ENCODE measurements around the gene CEMIP. TPM values are rescaled to one million over a fixed set of nuclear protein-coding genes. Genes with fewer than 3 reads are reported as not detected.

CEMIP gene
- total RNA-seq, 2 donors from 2014 or later = 1.1 to 1.2 TPM

GRCh38 chr15:80924278-80924677, 145.1 kb downstream of the CEMIP start:
- no peak for TF ChIP-seq CTCF (IDR thresholded peaks at IDR 0.05)
- ATAC-seq (ENCODE audit: insufficient number of reproducible peaks, low FRiP score, low read depth) = no peak

GRCh38 chr15:80925597-80926059, 146.5 kb downstream of the CEMIP start:
- Histone ChIP-seq H3K36me3 (no peaks in the 10 kb centered on the region), H3K9me3 (no peaks in the 10 kb centered on the region), H3K4me1 (ENCODE audit: control insufficient read depth in 1 of 2, low read depth in 2 of 2) (peaks cover 0 to 4% of the 10 kb centered on the region in 2 donors), H3K27ac (no peak overlapping the region), H3K4me3 (no peak overlapping the region), H3K27me3 (replicated peaks; ENCODE audit: insufficient read depth) (no peaks in the 10 kb centered on the region)
- ATAC-seq (ENCODE audit: insufficient number of reproducible peaks, low FRiP score, low read depth) = no peak
- no peak for TF ChIP-seq CTCF (IDR thresholded peaks at IDR 0.05)
- DNase-seq (ENCODE audit: low spot score) = no peak

More at GRCh38 chr15:80924278-80924677, 145.1 kb downstream of the CEMIP start:
- Histone ChIP-seq H3K4me3 (no peak overlapping the region), H3K36me3 (no peaks in the 10 kb centered on the region), H3K27ac (no peak overlapping the region), H3K27me3 (replicated peaks; ENCODE audit: insufficient read depth) (no peaks in the 10 kb centered on the region), H3K4me1 (ENCODE audit: control insufficient read depth in 1 of 2, low read depth in 2 of 2) (peaks cover 0 to 4% of the 10 kb centered on the region in 2 donors), H3K9me3 (no peaks in the 10 kb centered on the region)
- no peak for DNase-seq (ENCODE audit: low spot score)

- H3K27me3 ChIP-seq (replicated peaks; ENCODE audit: insufficient read depth) = no peaks in the 10 kb centered on the region
- H3K4me1 ChIP-seq (ENCODE audit: control insufficient read depth in 1 of 2, low read depth in 2 of 2) = peaks cover 0 to 4% of the 10 kb centered on the region in 2 donors
- no peak overlapping the region for H3K27ac ChIP-seq
- H3K9me3 ChIP-seq = no peaks in the 10 kb centered on the region
- no peak for ATAC-seq (ENCODE audit: insufficient number of reproducible peaks, low FRiP score, low read depth)
- no peaks in the 10 kb centered on the region for H3K36me3 ChIP-seq
- DNase-seq (ENCODE audit: low spot score) = no peak
- H3K4me3 ChIP-seq = no peak overlapping the region
- TF ChIP-seq CTCF (IDR thresholded peaks at IDR 0.05) = no peak
Measured at GRCh38 chr15:80926126-80926525, 147.0 kb downstream of the CEMIP start.

- DNase-seq (ENCODE audit: low spot score) (no peak), ATAC-seq (ENCODE audit: insufficient number of reproducible peaks, low FRiP score, low read depth) (no peak)
- H3K27ac ChIP-seq = no peak overlapping the region
- H3K27me3 ChIP-seq (replicated peaks; ENCODE audit: insufficient read depth) = no peaks in the 10 kb centered on the region
- no peak overlapping the region for H3K4me3 ChIP-seq
- no peaks in the 10 kb centered on the region for H3K36me3 ChIP-seq
- TF ChIP-seq CTCF (IDR thresholded peaks at IDR 0.05) = no peak
- H3K9me3 ChIP-seq = no peaks in the 10 kb centered on the region
- H3K4me1 ChIP-seq (ENCODE audit: control insufficient read depth in 1 of 2, low read depth in 2 of 2) = peaks cover 0 to 22% of the 10 kb centered on the region in 2 donors
Measured at GRCh38 chr15:80929225-80929624, 150.1 kb downstream of the CEMIP start.

- H3K27me3 ChIP-seq (replicated peaks; ENCODE audit: insufficient read depth) = no peaks in the 10 kb centered on the region
- peaks cover 0 to 25% of the 10 kb centered on the region in 2 donors for H3K4me1 ChIP-seq (ENCODE audit: control insufficient read depth in 1 of 2, low read depth in 2 of 2)
- no peaks in the 10 kb centered on the region for H3K9me3 ChIP-seq
- TF ChIP-seq CTCF (IDR thresholded peaks at IDR 0.05) = no peak
- no peak overlapping the region for H3K4me3 ChIP-seq
- H3K27ac ChIP-seq = no peak overlapping the region
- no peaks in the 10 kb centered on the region for H3K36me3 ChIP-seq
- ATAC-seq (ENCODE audit: insufficient number of reproducible peaks, low FRiP score, low read depth) (no peak), DNase-seq (ENCODE audit: low spot score) (no peak)
Measured at GRCh38 chr15:80929689-80930088, 150.5 kb downstream of the CEMIP start.

All from thoracic aorta (tissue), 2 donors.